Loucy (cell line): Measurements from ENCODE around the gene ALPL.

Experiments used
- EZH2phosphoT487 ChIP-seq: fragments of 200-600 bp; IDR thresholded peaks from 2 replicates; pipeline ENCODE4 v1.6.1; 2018; ENCODE audit warnings: antibody characterized with exemption, mild to moderate bottlenecking, moderate library complexity, borderline replicate concordance
- TF ChIP-seq, protein P1 (sequence below): fragments of 200-600 bp; sonication (generic); conservative IDR thresholded peaks from 2 replicates; pipeline ENCODE4 v1.5.1; 2014; ENCODE audit warnings: mild to moderate bottlenecking, antibody characterized with exemption, low read length

DNA sequence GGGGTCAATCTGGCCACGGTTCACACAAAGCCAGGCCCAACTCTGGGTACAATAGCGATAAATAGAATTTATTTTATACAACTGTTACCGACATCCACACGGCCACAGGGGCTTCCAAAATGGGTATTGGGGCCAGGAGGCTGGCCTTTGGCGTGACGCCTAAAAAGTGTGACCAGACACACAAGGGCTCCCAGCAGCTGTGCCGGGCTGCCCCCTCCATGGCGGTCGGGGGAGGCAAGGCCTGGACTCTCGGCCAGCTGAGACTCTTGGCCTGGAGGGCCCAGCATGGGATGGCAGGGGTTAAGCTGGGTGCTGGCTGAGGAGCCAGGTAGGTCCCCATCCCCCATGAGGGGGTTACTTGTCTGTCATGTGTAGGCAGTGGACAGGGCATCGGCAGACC lies 87.0 kb downstream of the ALPL start:
- TF ChIP-seq, protein P1, sequence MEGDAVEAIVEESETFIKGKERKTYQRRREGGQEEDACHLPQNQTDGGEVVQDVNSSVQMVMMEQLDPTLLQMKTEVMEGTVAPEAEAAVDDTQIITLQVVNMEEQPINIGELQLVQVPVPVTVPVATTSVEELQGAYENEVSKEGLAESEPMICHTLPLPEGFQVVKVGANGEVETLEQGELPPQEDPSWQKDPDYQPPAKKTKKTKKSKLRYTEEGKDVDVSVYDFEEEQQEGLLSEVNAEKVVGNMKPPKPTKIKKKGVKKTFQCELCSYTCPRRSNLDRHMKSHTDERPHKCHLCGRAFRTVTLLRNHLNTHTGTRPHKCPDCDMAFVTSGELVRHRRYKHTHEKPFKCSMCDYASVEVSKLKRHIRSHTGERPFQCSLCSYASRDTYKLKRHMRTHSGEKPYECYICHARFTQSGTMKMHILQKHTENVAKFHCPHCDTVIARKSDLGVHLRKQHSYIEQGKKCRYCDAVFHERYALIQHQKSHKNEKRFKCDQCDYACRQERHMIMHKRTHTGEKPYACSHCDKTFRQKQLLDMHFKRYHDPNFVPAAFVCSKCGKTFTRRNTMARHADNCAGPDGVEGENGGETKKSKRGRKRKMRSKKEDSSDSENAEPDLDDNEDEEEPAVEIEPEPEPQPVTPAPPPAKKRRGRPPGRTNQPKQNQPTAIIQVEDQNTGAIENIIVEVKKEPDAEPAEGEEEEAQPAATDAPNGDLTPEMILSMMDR, result no peak
- TF ChIP-seq EZH2phosphoT487, result no peak
